Endometrium (tissue), 2 donors: ENCODE data around the gene RPS3A.
"Not testable (repeated sequence)": the region's sequence is repeated elsewhere in the genome, so short reads cannot be mapped to it uniquely, and the experiment has no call there.

ENCODE experiments used
- FAIRE-seq: peaks from 2 replicates; lab custom pipeline; 2012; peaks lifted over from hg19 to GRCh38; lab: Jason Lieb, UNC
- donor health status: control.
- donor health status: control.

The RPS3A gene

GRCh38 chr4:151099229-151099975 lies at the start of gene RPS3A:
Gene RPS3A, plus strand, starts transcription at chr4:151099628. Its CDS starts 25 bp downstream, at chr4:151099653.
- FAIRE-seq = peak; percentile 97

- FAIRE-seq = no peak
Measured at GRCh38 chr4:151052785-151053184, 46.6 kb upstream of the RPS3A start.

GRCh38 chr4:151055539-151055938 lies 43.9 kb upstream of the RPS3A start:
- no peak for FAIRE-seq

- not testable (repeated sequence) for FAIRE-seq
Measured at GRCh38 chr4:151063143-151063542, 36.3 kb upstream of the RPS3A start.

- FAIRE-seq = no peak
Measured at GRCh38 chr4:151067316-151067970, 32.0 kb upstream of the RPS3A start.

- FAIRE-seq = no peak
Measured at GRCh38 chr4:151074416-151074916, 25.0 kb upstream of the RPS3A start.

GRCh38 chr4:151077978-151078377 lies 21.4 kb upstream of the RPS3A start:
- not testable (repeated sequence) for FAIRE-seq

GRCh38 chr4:151087467-151087866 lies 12.0 kb upstream of the RPS3A start:
- no peak for FAIRE-seq

GRCh38 chr4:151091047-151091446 lies 8.4 kb upstream of the RPS3A start:
- no peak for FAIRE-seq

- FAIRE-seq = no peak
Measured at GRCh38 chr4:151092488-151092887, 6.9 kb upstream of the RPS3A start.

- no peak for FAIRE-seq
Measured at GRCh38 chr4:151093203-151093602, 6.2 kb upstream of the RPS3A start.

- FAIRE-seq = no peak
Measured at GRCh38 chr4:151094290-151094751, 5.1 kb upstream of the RPS3A start.

- no peak for FAIRE-seq
Measured at GRCh38 chr4:151095142-151095541, 4.3 kb upstream of the RPS3A start.

GRCh38 chr4:151097759-151098158 lies 1.7 kb upstream of the RPS3A start:
- no peak for FAIRE-seq

- FAIRE-seq = no peak
Measured at GRCh38 chr4:151098979-151099228, 524 bp upstream of the RPS3A start.

- no peak for FAIRE-seq
Measured at GRCh38 chr4:151099976-151100417, 569 bp downstream of the RPS3A start.

GRCh38 chr4:151100531-151100930 lies 1.1 kb downstream of the RPS3A start:
- no peak for FAIRE-seq

- FAIRE-seq = no peak
Measured at GRCh38 chr4:151103758-151104157, 4.3 kb downstream of the RPS3A start.

- FAIRE-seq = no peak
Measured at GRCh38 chr4:151104621-151105020, 5.2 kb downstream of the RPS3A start.

GRCh38 chr4:151105454-151106032 lies 6.1 kb downstream of the RPS3A start:
- no peak for FAIRE-seq

GRCh38 chr4:151107063-151107462 lies 7.6 kb downstream of the RPS3A start:
- FAIRE-seq = no peak

GRCh38 chr4:151110236-151110635 lies 10.8 kb downstream of the RPS3A start:
- FAIRE-seq = no peak

- no peak for FAIRE-seq
Measured at GRCh38 chr4:151114338-151114737, 14.9 kb downstream of the RPS3A start.
